T-cell (primary cell): ENCODE measurements around the gene ITPK1. TPM values are rescaled to one million over a fixed set of nuclear protein-coding genes. Genes with fewer than 3 reads are reported as not detected.

ENCODE experiments used
- ATAC-seq, 4 experiments: fragments of 200-7000 bp in 3 of 4; fragments of 150-1000 bp in 1 of 4; cut with Tn5 transposase; replicated peaks in 1 of 4; 1 replicate in 3 of 4; 2 replicates in 1 of 4; pipeline ENCODE4 v1.10.0; 2021; ENCODE audit warnings: moderate library complexity in 3 of 4, mild to moderate bottlenecking in 2 of 4, moderate number of reproducible peaks in 1 of 4
- CTCF ChIA-PET, 2 donors: fragments of 300-600 bp; sonication (Branson Sonifier 250); formaldehyde crosslinking; loops; one replicate each; lab custom pipeline; 2022; ENCODE audit warnings: antibody characterized with exemption in 2 of 2; lab: Charles Lee
- POLR2A ChIA-PET, 2 donors: fragments of 300-600 bp; sonication (Branson Sonifier 250); formaldehyde crosslinking; loops; one replicate each; lab custom pipeline; 2022; ENCODE audit warnings: antibody characterized with exemption in 2 of 2; lab: Charles Lee
- DNase-seq, 35 experiments: peaks; one replicate each; pipeline versions ENCODE4 v3.0.0 to v3.0.0-alpha.2; 2013 to 2023
- H3K27ac ChIP-seq: one replicate; pipeline ENCODE4 v1.5.1; 2013; ENCODE audit warnings: low read length
- H3K27me3 ChIP-seq, 2 experiments: replicated peaks in 1 of 2; 1 replicate in 1 of 2; 2 replicates in 1 of 2; pipeline versions ENCODE4 v1.6.1 to v1.7.0; 2013; ENCODE audit warnings: low read length in 1 of 2, mixed read lengths in 1 of 2; ENCODE audit not compliant: control insufficient read depth in 2 of 2, insufficient read depth in 2 of 2; ENCODE audit errors: extremely low read depth in 1 of 2
- H3K36me3 ChIP-seq, 2 donors: 1 replicate in 1 of 2; 2 replicates in 1 of 2; pipeline versions ENCODE4 v1.6.1 to v1.7.0; 2013; ENCODE audit warnings: low read length in 1 of 2; ENCODE audit not compliant: control insufficient read depth in 2 of 2, insufficient read depth in 1 of 2; ENCODE audit errors: extremely low read depth in 1 of 2
- H3K4me1 ChIP-seq, 2 experiments: 1 replicate in 1 of 2; 2 replicates in 1 of 2; pipeline versions ENCODE4 v1.6.1 to v1.7.0; 2013; ENCODE audit warnings: low read length in 2 of 2, mixed read lengths in 1 of 2; ENCODE audit not compliant: insufficient read depth in 2 of 2, control insufficient read depth in 1 of 2; ENCODE audit errors: extremely low read depth in 1 of 2
- H3K4me3 ChIP-seq, 2 donors: 1 replicate in 1 of 2; 2 replicates in 1 of 2; pipeline versions ENCODE4 v1.5.1 to v1.7.0; 2013; ENCODE audit warnings: mild to moderate bottlenecking in 2 of 2, low read length in 1 of 2, moderate library complexity in 1 of 2; ENCODE audit not compliant: control insufficient read depth in 1 of 2; ENCODE audit errors: extremely low read depth in 1 of 2
- H3K9me3 ChIP-seq: 2 replicates; pipeline ENCODE4 v1.7.0; 2013
- H3K27ac Mint-ChIP-seq, 2 donors: one replicate each; pipeline ENCODE4 v1.8.0; 2020 to 2021; ENCODE audit warnings: mild to moderate bottlenecking in 2 of 2, mixed read lengths in 2 of 2
- H3K27me3 Mint-ChIP-seq, 2 donors: one replicate each; pipeline ENCODE4 v1.8.0; 2021 to 2022; ENCODE audit warnings: mixed read lengths in 2 of 2
- H3K36me3 Mint-ChIP-seq: one replicate; pipeline ENCODE4 v1.8.0; 2021; ENCODE audit warnings: mixed read lengths
- H3K4me1 Mint-ChIP-seq, 3 donors: one replicate each; pipeline ENCODE4 v1.8.0; 2020 to 2022; ENCODE audit warnings: mixed read lengths in 3 of 3, mild to moderate bottlenecking in 1 of 3
- H3K4me3 Mint-ChIP-seq, 3 donors: one replicate each; pipeline ENCODE4 v1.8.0; 2020 to 2022; ENCODE audit warnings: mild to moderate bottlenecking in 3 of 3, mixed read lengths in 3 of 3, moderate library complexity in 3 of 3
- H3K9me3 Mint-ChIP-seq, 3 donors: one replicate each; pipeline ENCODE4 v1.8.0; 2020 to 2022; ENCODE audit warnings: mixed read lengths in 3 of 3
- WGBS: methylation state at CpG from one replicate; pipeline ENCODE4 v1.1.5; 2013; ENCODE audit warnings: missing lambda C conversion rate; ENCODE audit not compliant: insufficient coverage; 5-methylcytosine and 5-hydroxymethylcytosine counted together
- total RNA-seq, 35 experiments: library from RNA in 6 of 35; stranded (reverse) in 6 of 35; fragments of 120-200 nt in 1 of 35; gene quantifications; one replicate each; pipeline versions ENCODE4 v1.2.1 to v1.2.4 and lab custom pipeline; 2013 to 2026

The ITPK1 gene
- total RNA-seq, 5 donors from 2014 or later (not counting 1 experiment from before 2014, with no cell fraction given), result 28.0 to 43.0 (median 39.5) TPM

DNA sequence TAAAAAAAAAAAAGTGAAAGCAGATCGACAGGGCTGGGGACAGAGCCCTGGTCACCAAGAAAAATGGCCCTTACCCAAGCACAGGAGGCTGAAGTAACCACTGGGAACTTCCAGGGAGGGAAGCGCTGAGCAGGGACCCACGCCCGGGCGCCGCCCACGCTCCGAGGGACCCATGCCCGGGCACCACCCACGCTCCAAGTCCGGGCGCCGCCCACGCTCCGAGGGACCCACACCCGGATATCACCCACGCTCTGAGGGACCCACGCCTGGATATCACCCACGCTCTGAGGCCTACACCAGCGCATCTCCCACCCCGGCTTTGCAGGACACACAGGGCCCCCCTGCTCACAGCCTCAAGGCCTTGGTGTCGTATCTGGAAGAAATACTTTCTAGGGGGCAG, 167.1 kb downstream of the ITPK1 start:
- no peaks in the 10 kb centered on the region for H3K9me3 ChIP-seq
- H3K4me3 ChIP-seq, result no peak overlapping the region
- no peak overlapping the region for H3K27ac Mint-ChIP-seq
- peaks cover 5 to 6% (median 5%) of the 10 kb centered on the region in 3 donors for H3K4me1 Mint-ChIP-seq
- peaks cover 42% of the 10 kb centered on the region for H3K36me3 Mint-ChIP-seq
- ChIA-PET CTCF (no interaction called here), POLR2A (no interaction called here)
- peaks cover 0 to 8% of the 10 kb centered on the region in 2 experiments for H3K4me1 ChIP-seq
- no peak overlapping the region for H3K27ac ChIP-seq
- no peak for ATAC-seq
- 92% methylated on average over 20 of the region's 22 CpGs for WGBS
- H3K4me3 Mint-ChIP-seq, result no peak overlapping the region
- H3K27me3 Mint-ChIP-seq, result no peaks in the 10 kb centered on the region
- DNase-seq, result no peak
- H3K36me3 ChIP-seq, result peaks cover 22 to 47% of the 10 kb centered on the region in 2 donors
- H3K27me3 ChIP-seq, result no peaks in the 10 kb centered on the region
- H3K9me3 Mint-ChIP-seq, result no peaks in the 10 kb centered on the region

DNA sequence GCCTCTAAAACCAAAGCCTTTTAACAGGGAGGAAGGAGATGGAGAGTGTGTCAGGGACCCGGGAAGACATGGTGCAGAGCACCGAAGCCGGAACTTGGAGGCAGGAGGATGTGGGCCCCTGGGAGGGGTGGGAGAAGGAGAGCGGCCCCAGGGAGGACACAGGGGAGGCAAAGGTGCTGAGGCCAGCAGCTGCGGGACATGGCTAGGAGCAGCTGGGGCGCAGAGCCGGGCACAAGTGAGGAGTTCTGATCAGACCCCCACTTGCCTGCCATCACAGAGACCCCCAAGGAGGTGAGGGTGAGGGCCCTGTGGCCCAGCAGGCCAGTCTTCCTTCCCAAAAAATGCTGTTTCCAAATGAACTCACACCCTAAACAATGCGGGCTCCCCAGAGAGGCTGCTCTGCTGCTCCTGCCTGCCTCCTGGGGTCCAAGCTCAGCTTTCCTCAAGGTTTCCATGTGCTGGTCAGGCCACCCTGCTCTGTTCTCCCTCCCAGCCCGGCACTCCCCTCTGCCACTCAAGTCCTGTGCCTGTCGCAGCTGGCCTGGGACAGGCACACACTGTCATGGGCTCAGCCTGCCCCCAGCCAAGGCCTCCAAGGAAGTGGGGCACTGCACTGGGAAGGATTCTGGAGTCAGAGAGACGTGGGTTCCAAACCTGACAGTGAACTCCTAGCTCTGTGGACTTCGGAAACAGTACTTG, 168.7 kb downstream of the ITPK1 start:
- DNase-seq, result no peak
- ChIA-PET POLR2A (no interaction called here), CTCF (no interaction called here)
- Mint-ChIP-seq H3K4me3 (no peak overlapping the region), H3K27me3 (no peaks in the 10 kb centered on the region), H3K9me3 (no peaks in the 10 kb centered on the region), H3K27ac (no peak overlapping the region), H3K36me3 (peaks cover 46% of the 10 kb centered on the region), H3K4me1 (peaks cover 2 to 3% (median 3%) of the 10 kb centered on the region in 3 donors)
- 95% methylated on average over 7 of the region's 12 CpGs for WGBS
- Histone ChIP-seq H3K4me3 (no peak overlapping the region), H3K9me3 (no peaks in the 10 kb centered on the region), H3K4me1 (peaks cover 0 to 6% of the 10 kb centered on the region in 2 experiments), H3K27ac (no peak overlapping the region), H3K27me3 (no peaks in the 10 kb centered on the region), H3K36me3 (peaks cover 22 to 53% of the 10 kb centered on the region in 2 donors)
- no peak for ATAC-seq

DNA sequence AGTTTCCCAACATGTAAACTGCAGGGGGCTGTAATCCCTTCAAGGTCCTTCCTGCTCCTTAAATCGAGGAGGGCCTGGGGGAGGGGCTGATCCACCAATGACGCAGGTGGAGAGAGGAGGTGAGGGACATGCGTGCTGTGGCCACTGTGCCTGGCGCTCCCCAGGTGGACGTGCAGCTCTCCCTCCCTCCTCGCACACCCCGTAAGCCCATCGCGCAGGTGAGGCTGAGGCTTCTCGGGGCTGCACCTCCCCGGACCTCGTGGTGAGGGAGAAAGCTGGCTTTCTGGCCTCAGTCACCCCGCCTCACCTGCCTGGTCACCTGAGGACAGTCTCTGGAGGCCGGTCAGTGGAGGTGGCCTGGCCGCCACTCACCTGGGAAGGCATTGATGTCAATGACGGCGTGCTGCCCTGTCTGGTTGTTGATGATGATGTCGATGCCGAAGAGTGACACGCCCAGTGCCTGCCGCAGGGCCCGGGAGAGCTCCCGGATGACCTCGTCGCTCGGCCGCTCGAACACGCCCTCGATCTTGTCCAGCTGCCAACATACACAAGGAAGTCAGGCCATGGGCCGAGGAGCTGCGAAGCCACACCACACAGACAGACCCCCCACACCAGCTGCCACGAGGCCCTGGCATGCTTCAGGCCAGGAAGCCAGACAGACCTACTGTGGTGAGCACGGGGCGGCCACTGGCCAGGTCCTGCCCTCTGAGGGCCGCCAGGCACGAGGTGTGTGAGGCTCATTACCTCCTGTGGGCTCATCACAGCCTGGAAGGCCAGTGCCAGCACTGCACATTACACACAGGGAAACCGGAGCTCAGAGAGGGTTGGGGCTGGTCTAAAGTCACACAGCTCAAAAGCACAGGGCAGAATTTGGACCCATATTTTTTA, 169.5 kb downstream of the ITPK1 start:
- H3K27me3 ChIP-seq, result no peaks in the 10 kb centered on the region
- H3K36me3 Mint-ChIP-seq, result peaks cover 43% of the 10 kb centered on the region
- no peaks in the 10 kb centered on the region for H3K9me3 Mint-ChIP-seq
- no peak overlapping the region for H3K27ac Mint-ChIP-seq
- no peak overlapping the region for H3K27ac ChIP-seq
- ChIA-PET POLR2A (no interaction called here), CTCF (no interaction called here)
- H3K9me3 ChIP-seq, result no peaks in the 10 kb centered on the region
- WGBS, result 96% methylated on average over 31 of the region's 38 CpGs
- DNase-seq, result no peak
- no peaks in the 10 kb centered on the region for H3K4me1 ChIP-seq
- H3K4me3 ChIP-seq, result no peak overlapping the region
- no peak overlapping the region for H3K4me3 Mint-ChIP-seq
- H3K4me1 Mint-ChIP-seq, result no peaks in the 10 kb centered on the region
- H3K36me3 ChIP-seq, result peaks cover 22 to 51% of the 10 kb centered on the region in 2 donors
- H3K27me3 Mint-ChIP-seq, result no peaks in the 10 kb centered on the region
- ATAC-seq, result no peak

DNA sequence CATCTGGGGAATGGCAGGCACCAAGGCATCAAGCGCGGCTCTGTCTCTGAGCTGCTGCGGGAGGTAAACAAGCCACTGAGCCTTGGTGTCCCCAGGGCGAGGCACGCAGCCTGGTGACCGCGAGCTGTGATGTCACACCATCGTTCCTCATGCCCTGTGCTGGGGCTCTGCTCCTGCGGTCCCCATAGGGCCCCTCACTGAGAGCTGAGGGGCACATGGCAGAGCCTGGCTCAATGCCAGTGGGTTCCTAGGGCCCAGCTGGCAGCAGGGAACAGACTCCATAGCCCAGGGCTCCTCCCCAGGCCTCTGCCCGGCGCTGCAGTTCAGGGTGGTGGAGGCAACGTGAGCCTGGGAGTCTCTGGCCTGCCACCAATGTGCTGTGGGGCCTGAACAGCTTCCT, 170.2 kb downstream of the ITPK1 start:
- H3K4me1 Mint-ChIP-seq, result no peaks in the 10 kb centered on the region
- no peaks in the 10 kb centered on the region for H3K27me3 Mint-ChIP-seq
- H3K4me3 Mint-ChIP-seq, result no peak overlapping the region
- H3K36me3 ChIP-seq, result peaks cover 20 to 45% of the 10 kb centered on the region in 2 donors
- no peak for ATAC-seq
- no peaks in the 10 kb centered on the region for H3K4me1 ChIP-seq
- DNase-seq, result no peak
- H3K9me3 Mint-ChIP-seq, result no peaks in the 10 kb centered on the region
- H3K27ac ChIP-seq, result no peak overlapping the region
- CTCF ChIA-PET, result no interaction called here
- WGBS, result 99% methylated on average over 8 of the region's 12 CpGs
- H3K9me3 ChIP-seq, result no peaks in the 10 kb centered on the region
- H3K27ac Mint-ChIP-seq, result no peak overlapping the region
- H3K4me3 ChIP-seq, result no peak overlapping the region
- H3K27me3 ChIP-seq, result no peaks in the 10 kb centered on the region
- peaks cover 40% of the 10 kb centered on the region for H3K36me3 Mint-ChIP-seq
- POLR2A ChIA-PET, result no interaction called here

DNA sequence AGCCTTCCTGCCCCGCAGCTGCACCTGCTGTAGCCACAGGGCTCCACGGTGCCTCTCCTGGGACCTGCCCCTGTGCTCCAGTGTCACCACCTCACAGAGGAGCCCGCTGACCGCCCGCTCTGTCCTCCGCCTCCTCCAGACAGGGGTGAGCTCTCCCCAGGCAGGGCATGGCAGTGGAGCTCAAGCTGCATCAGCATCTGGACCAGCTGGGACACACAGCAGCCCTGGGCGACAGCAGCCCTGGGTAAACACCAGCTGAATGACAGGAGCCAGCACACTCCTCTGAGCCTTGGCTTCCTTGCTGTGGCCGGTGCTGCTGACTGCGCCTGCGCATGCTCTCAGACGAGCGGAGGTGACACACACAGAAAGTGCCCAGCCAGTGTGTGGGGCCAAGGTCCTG, 170.7 kb downstream of the ITPK1 start:
- Mint-ChIP-seq H3K36me3 (peaks cover 38% of the 10 kb centered on the region), H3K27ac (no peak overlapping the region), H3K4me3 (no peak overlapping the region), H3K9me3 (no peaks in the 10 kb centered on the region), H3K4me1 (no peaks in the 10 kb centered on the region), H3K27me3 (no peaks in the 10 kb centered on the region)
- Histone ChIP-seq H3K27me3 (no peaks in the 10 kb centered on the region), H3K4me3 (no peak overlapping the region), H3K27ac (no peak overlapping the region), H3K4me1 (no peaks in the 10 kb centered on the region), H3K36me3 (peaks cover 21 to 41% of the 10 kb centered on the region in 2 donors), H3K9me3 (no peaks in the 10 kb centered on the region)
- ChIA-PET CTCF (no interaction called here), POLR2A (no interaction called here)
- ATAC-seq, result no peak
- no peak for DNase-seq
- over 99% methylated on average over 12 of the region's 12 CpGs for WGBS

DNA sequence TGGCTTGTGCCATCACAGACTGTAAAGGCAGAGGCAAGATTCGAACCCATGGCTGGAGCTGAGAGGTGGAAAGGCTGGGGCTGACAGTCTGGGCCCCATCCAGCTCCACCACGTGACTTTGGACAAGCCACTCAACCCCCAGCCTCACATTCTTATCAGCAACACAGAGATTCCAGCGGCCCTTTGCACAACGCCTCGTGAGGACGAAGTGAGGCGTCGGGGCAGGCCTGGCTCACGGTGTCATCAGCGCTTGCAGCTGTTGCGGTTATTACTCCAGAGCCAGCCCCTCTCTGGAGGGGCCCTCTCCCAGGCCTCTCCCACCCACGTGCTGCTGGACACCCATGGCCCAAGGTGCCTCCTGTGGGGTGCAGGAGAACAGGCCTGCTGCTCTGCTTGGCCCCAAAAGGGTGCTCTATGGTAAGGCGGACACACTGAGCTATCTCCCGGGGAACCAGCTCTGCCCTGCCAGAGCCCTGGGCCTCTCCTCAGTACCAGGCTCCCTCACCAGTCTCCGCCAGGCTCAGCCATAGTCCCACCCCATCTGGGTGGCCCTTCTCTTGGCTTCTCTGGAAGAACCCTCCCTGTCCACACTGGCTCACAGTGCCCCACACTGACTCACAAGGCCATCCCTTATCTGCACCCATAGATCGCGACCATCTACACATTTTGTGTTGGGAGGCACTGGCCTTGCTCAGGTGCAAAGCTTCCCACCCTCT, 171.7 kb downstream of the ITPK1 start:
- Mint-ChIP-seq H3K4me1 (no peaks in the 10 kb centered on the region), H3K27ac (no peak overlapping the region), H3K9me3 (no peaks in the 10 kb centered on the region), H3K27me3 (no peaks in the 10 kb centered on the region), H3K4me3 (no peak overlapping the region), H3K36me3 (peaks cover 34% of the 10 kb centered on the region)
- ChIA-PET CTCF (interaction anchor here in 1 of 2 donors (0.6 kb wide), 2 partner anchors 285 to 1304 kb away, joined by 3 to 4 read pairs; no protein-coding TSS in a partner anchor), POLR2A (no interaction called here)
- H3K9me3 ChIP-seq, result no peaks in the 10 kb centered on the region
- DNase-seq, result no peak
- no peak overlapping the region for H3K4me3 ChIP-seq
- H3K27ac ChIP-seq, result no peak overlapping the region
- peaks cover 19 to 35% of the 10 kb centered on the region in 2 donors for H3K36me3 ChIP-seq
- WGBS, result 98% methylated on average over 15 of the region's 17 CpGs
- ATAC-seq, result no peak
- no peaks in the 10 kb centered on the region for H3K27me3 ChIP-seq
- H3K4me1 ChIP-seq, result no peaks in the 10 kb centered on the region
